Caco-2 (cell line): Measurements from ENCODE around the gene SIMC1. TPM values are rescaled to one million over a fixed set of nuclear protein-coding genes. Genes with fewer than 3 reads are reported as not detected.

Experiments used
- BruUV-seq: library from RNA; stranded (reverse); fragments of 400-500 nt; replicated peaks from 2 replicates; lab custom pipeline; 2021; lab: Mats Ljungman, UMichigan
- CTCF ChIA-PET: fragments of 300-600 bp; sonication (Branson Sonifier 250); formaldehyde crosslinking; loops from one replicate; lab custom pipeline; 2022; ENCODE audit warnings: antibody characterized with exemption; lab: Charles Lee
- POLR2A ChIA-PET: fragments of 300-600 bp; sonication (Branson Sonifier 250); formaldehyde crosslinking; loops from one replicate; lab custom pipeline; 2022; ENCODE audit warnings: antibody characterized with exemption; lab: Charles Lee
- DNase-seq, 2 experiments: peaks; one replicate each; pipeline versions ENCODE4 v3.0.0 to v3.0.0-alpha.2; 2020 to 2022
- H3K27me3 ChIP-seq: replicated peaks from 2 replicates; pipeline ENCODE4 v1.6.0; 2011; ENCODE audit warnings: low read length; ENCODE audit not compliant: control insufficient read depth, insufficient read depth
- H3K36me3 ChIP-seq: 2 replicates; pipeline ENCODE4 v1.5.1; 2011; ENCODE audit warnings: low read length; ENCODE audit not compliant: control insufficient read depth, insufficient read depth
- H3K4me1 ChIP-seq: fragments of 250-450 bp; sonication (Bioruptor Pico); 2 replicates; pipeline ENCODE4 v1.5.1; 2020; ENCODE audit warnings: mild to moderate bottlenecking
- H3K4me3 ChIP-seq: 2 replicates; pipeline ENCODE4 v1.5.1; 2011; ENCODE audit warnings: low read depth, mild to moderate bottlenecking, control low read depth, low read length
- H3K9me3 ChIP-seq: fragments of 250-450 bp; sonication (Bioruptor Pico); 2 replicates; pipeline ENCODE4 v1.5.1; 2020; ENCODE audit warnings: mild to moderate bottlenecking, moderate library complexity
- H3K27ac Mint-ChIP-seq: one replicate; pipeline ENCODE4 v1.8.0; 2022; ENCODE audit warnings: mixed read lengths; ENCODE audit not compliant: unreplicated experiment
- H3K27me3 Mint-ChIP-seq: one replicate; pipeline ENCODE4 v1.8.0; 2022; ENCODE audit warnings: mixed read lengths; ENCODE audit not compliant: insufficient read depth, unreplicated experiment
- H3K36me3 Mint-ChIP-seq: one replicate; pipeline ENCODE4 v1.8.0; 2022; ENCODE audit warnings: mild to moderate bottlenecking, mixed read lengths; ENCODE audit not compliant: insufficient read depth, unreplicated experiment
- H3K4me1 Mint-ChIP-seq: one replicate; pipeline ENCODE4 v1.8.0; 2022; ENCODE audit warnings: low read depth, mixed read lengths; ENCODE audit not compliant: unreplicated experiment
- H3K4me3 Mint-ChIP-seq: one replicate; pipeline ENCODE4 v1.8.0; 2022; ENCODE audit warnings: mild to moderate bottlenecking, moderate library complexity, mixed read lengths; ENCODE audit not compliant: unreplicated experiment
- H3K9me3 Mint-ChIP-seq: one replicate; pipeline ENCODE4 v1.8.0; 2022; ENCODE audit warnings: mixed read lengths; ENCODE audit not compliant: unreplicated experiment
- CTCF ChIP-seq, 2 experiments: fragments of 200-600 bp in 1 of 2; IDR thresholded peaks; 1 replicate in 1 of 2; 2 replicates in 1 of 2; pipeline versions ENCODE4 v1.5.1 to v1.8.0; 2011 to 2022; ENCODE audit warnings: antibody characterized with exemption in 1 of 2, control low read depth in 1 of 2, inconsistent platforms in 1 of 2, low read depth in 1 of 2, low read length in 1 of 2, mild to moderate bottlenecking in 1 of 2, moderate library complexity in 1 of 2; ENCODE audit not compliant: insufficient read depth in 1 of 2, severe bottlenecking in 1 of 2, unreplicated experiment in 1 of 2
- intact Hi-C: fragments of 100-400 bp; cut with micrococcal nuclease; formaldehyde crosslinking; loops from one replicate; pipeline ENCODE4 v1.10.0; 2022; ENCODE audit not compliant: unreplicated experiment
- total RNA-seq: library from RNA; stranded (reverse); gene quantifications from 2 replicates; pipeline ENCODE4 v1.2.3, GENCODE V29; 2022

The SIMC1 gene
- total RNA-seq, 1 experiment from 2014 or later: 42.3 TPM

- Histone ChIP-seq H3K27me3 (no peaks in the 10 kb centered on the region), H3K36me3 (peaks cover 1% of the 10 kb centered on the region; the same call in 1 of the 2 replicates), H3K4me3 (no peak overlapping the region), H3K4me1 (no peaks in the 10 kb centered on the region), H3K9me3 (no peaks in the 10 kb centered on the region)
- ChIA-PET CTCF (interaction anchor here (1.0 kb wide), 1 partner anchor 590 kb away, joined by 3 read pairs; no protein-coding TSS in a partner anchor), POLR2A (no interaction called here)
- intact Hi-C loops: no loop called here
- DNase-seq: no peak
- Mint-ChIP-seq H3K27ac (no peak overlapping the region), H3K27me3 (no peaks in the 10 kb centered on the region), H3K4me1 (no peaks in the 10 kb centered on the region), H3K9me3 (no peaks in the 10 kb centered on the region), H3K36me3 (peaks cover 55% of the 10 kb centered on the region), H3K4me3 (no peak overlapping the region)
- BruUV-seq: no TSS peak
- TF ChIP-seq CTCF (IDR thresholded peaks at IDR 0.05; ENCODE audit: insufficient read depth in 1 of 2, low read depth in 1 of 2, low read length in 1 of 2, severe bottlenecking in 1 of 2, unreplicated experiment in 1 of 2): peak; percentile 23 to 30
These were observed 81.8 kb downstream of the SIMC1 start for GRCh38 chr5:176319827-176320554.

- H3K4me1 ChIP-seq: no peaks in the 10 kb centered on the region
- no peak for DNase-seq
- H3K4me3 ChIP-seq: no peak overlapping the region
- peaks cover 1% of the 10 kb centered on the region; the same call in 1 of the 2 replicates for H3K36me3 ChIP-seq
- Mint-ChIP-seq H3K27me3 (no peaks in the 10 kb centered on the region), H3K36me3 (peaks cover 52% of the 10 kb centered on the region), H3K4me1 (no peaks in the 10 kb centered on the region), H3K4me3 (no peak overlapping the region), H3K27ac (no peak overlapping the region), H3K9me3 (no peaks in the 10 kb centered on the region)
- no TSS peak for BruUV-seq
- no peaks in the 10 kb centered on the region for H3K9me3 ChIP-seq
- intact Hi-C loops: no loop called here
- H3K27me3 ChIP-seq: no peaks in the 10 kb centered on the region
- ChIA-PET CTCF (interaction anchor here (0.7 kb wide), 1 partner anchor 1124 kb away, joined by 3 read pairs; no protein-coding TSS in a partner anchor), POLR2A (no interaction called here)
- TF ChIP-seq CTCF (IDR thresholded peaks at IDR 0.05; ENCODE audit: insufficient read depth in 1 of 2, low read depth in 1 of 2, low read length in 1 of 2, severe bottlenecking in 1 of 2, unreplicated experiment in 1 of 2): no peak
These were observed 82.4 kb downstream of the SIMC1 start for GRCh38 chr5:176320577-176320976.

- H3K27ac Mint-ChIP-seq: no peak overlapping the region
- H3K9me3 ChIP-seq: no peaks in the 10 kb centered on the region
- no peak for DNase-seq
- no peaks in the 10 kb centered on the region for H3K27me3 Mint-ChIP-seq
- ChIA-PET POLR2A (no interaction called here), CTCF (no interaction called here)
- H3K4me1 Mint-ChIP-seq: no peaks in the 10 kb centered on the region
- H3K9me3 Mint-ChIP-seq: no peaks in the 10 kb centered on the region
- BruUV-seq: no TSS peak
- TF ChIP-seq CTCF (IDR thresholded peaks at IDR 0.05; ENCODE audit: insufficient read depth in 1 of 2, low read depth in 1 of 2, low read length in 1 of 2, severe bottlenecking in 1 of 2, unreplicated experiment in 1 of 2): no peak
- no peak overlapping the region for H3K4me3 Mint-ChIP-seq
- no peaks in the 10 kb centered on the region for H3K27me3 ChIP-seq
- no peak overlapping the region for H3K4me3 ChIP-seq
- H3K36me3 ChIP-seq: no peaks in the 10 kb centered on the region; the same call in 1 of the 2 replicates
- intact Hi-C loops: no loop called here
- H3K36me3 Mint-ChIP-seq: peaks cover 31% of the 10 kb centered on the region
- no peaks in the 10 kb centered on the region for H3K4me1 ChIP-seq
These were observed 96.0 kb downstream of the SIMC1 start for GRCh38 chr5:176334031-176334770.
